ENCODE measurements around the gene SNHG17.
"Not testable (repeated sequence)": the region's sequence is repeated elsewhere in the genome, so short reads cannot be mapped to it uniquely, and the experiment has no call there.

Gene SNHG17

GRCh38 chr20:38420388-38421085 lies 14.6 kb downstream of the SNHG17 start:
- no peak for DNase-seq (ENCODE audit: low read depth, low spot score)

- peak; percentile 27 for DNase-seq (ENCODE audit: low read depth, low spot score)
Observed at GRCh38 chr20:38418509-38419204, 16.5 kb downstream of the SNHG17 start.

GRCh38 chr20:38414769-38415450 lies 20.2 kb downstream of the SNHG17 start:
- DNase-seq (ENCODE audit: low read depth, low spot score), result no peak

- no peak for DNase-seq (ENCODE audit: low read depth, low spot score)
Observed at GRCh38 chr20:38412877-38413577, 22.1 kb downstream of the SNHG17 start.

- DNase-seq (ENCODE audit: low read depth, low spot score), result not testable (repeated sequence)
Observed at GRCh38 chr20:38407822-38408221, 27.3 kb downstream of the SNHG17 start.

- DNase-seq (ENCODE audit: low read depth, low spot score), result no peak
Observed at GRCh38 chr20:38407321-38407720, 27.8 kb downstream of the SNHG17 start.

GRCh38 chr20:38406476-38406875 lies 28.7 kb downstream of the SNHG17 start:
- DNase-seq (ENCODE audit: low read depth, low spot score), result no peak

GRCh38 chr20:38405132-38405531 lies 30.0 kb downstream of the SNHG17 start:
- DNase-seq (ENCODE audit: low read depth, low spot score), result no peak

- no peak for DNase-seq (ENCODE audit: low read depth, low spot score)
Observed at GRCh38 chr20:38404016-38404415, 31.1 kb downstream of the SNHG17 start.

- no peak for DNase-seq (ENCODE audit: low read depth, low spot score)
Observed at GRCh38 chr20:38402816-38403215, 32.3 kb downstream of the SNHG17 start.

GRCh38 chr20:38402089-38402488 lies 33.0 kb downstream of the SNHG17 start:
- no peak for DNase-seq (ENCODE audit: low read depth, low spot score)

- DNase-seq (ENCODE audit: low read depth, low spot score), result not testable (repeated sequence)
Observed at GRCh38 chr20:38395751-38396395, 39.3 kb downstream of the SNHG17 start.

GRCh38 chr20:38395165-38395564 lies 40.0 kb downstream of the SNHG17 start:
- peak; percentile 74 for DNase-seq (ENCODE audit: low read depth, low spot score)

GRCh38 chr20:38393259-38393658 lies 41.9 kb downstream of the SNHG17 start:
- no peak for DNase-seq (ENCODE audit: low read depth, low spot score)

GRCh38 chr20:38392356-38392755 lies 42.8 kb downstream of the SNHG17 start:
- no peak for DNase-seq (ENCODE audit: low read depth, low spot score)

GRCh38 chr20:38387953-38388352 lies 47.2 kb downstream of the SNHG17 start:
- DNase-seq (ENCODE audit: low read depth, low spot score), result no peak

- DNase-seq (ENCODE audit: low read depth, low spot score), result no peak
Observed at GRCh38 chr20:38386851-38387250, 48.3 kb downstream of the SNHG17 start.

- no peak for DNase-seq (ENCODE audit: low read depth, low spot score)
Observed at GRCh38 chr20:38386004-38386403, 49.1 kb downstream of the SNHG17 start.

- no peak for DNase-seq (ENCODE audit: low read depth, low spot score)
Observed at GRCh38 chr20:38383147-38383546, 52.0 kb downstream of the SNHG17 start.

GRCh38 chr20:38377838-38378237 lies 57.3 kb downstream of the SNHG17 start:
- not testable (repeated sequence) for DNase-seq (ENCODE audit: low read depth, low spot score)

- no peak for DNase-seq (ENCODE audit: low read depth, low spot score)
Observed at GRCh38 chr20:38377039-38377685, 58.0 kb downstream of the SNHG17 start.
